Mammary epithelial cell (primary cell): ENCODE results near the gene SPAG17.

Experiments used
- EZH2 ChIP-seq: IDR thresholded peaks from 2 replicates; pipeline ENCODE4 v1.6.1; 2012; ENCODE audit warnings: low read length, inconsistent platforms, borderline replicate concordance
- TF ChIP-seq, protein P1 (sequence below), 2 donors: IDR thresholded peaks in 1 of 2; conservative IDR thresholded peaks in 1 of 2; 2 replicates each; pipeline ENCODE4 v1.5.1; 2011 to 2012; ENCODE audit warnings: inconsistent platforms in 2 of 2, low read length in 2 of 2, mild to moderate bottlenecking in 2 of 2, control low read depth in 1 of 2, low read depth in 1 of 2; ENCODE audit not compliant: insufficient read depth in 1 of 2; ENCODE audit errors: extremely low read depth in 1 of 2

GRCh38 chr1:118159569-118159968, 25.5 kb downstream of the SPAG17 start:
- TF ChIP-seq EZH2: no peak
- TF ChIP-seq, protein P1, sequence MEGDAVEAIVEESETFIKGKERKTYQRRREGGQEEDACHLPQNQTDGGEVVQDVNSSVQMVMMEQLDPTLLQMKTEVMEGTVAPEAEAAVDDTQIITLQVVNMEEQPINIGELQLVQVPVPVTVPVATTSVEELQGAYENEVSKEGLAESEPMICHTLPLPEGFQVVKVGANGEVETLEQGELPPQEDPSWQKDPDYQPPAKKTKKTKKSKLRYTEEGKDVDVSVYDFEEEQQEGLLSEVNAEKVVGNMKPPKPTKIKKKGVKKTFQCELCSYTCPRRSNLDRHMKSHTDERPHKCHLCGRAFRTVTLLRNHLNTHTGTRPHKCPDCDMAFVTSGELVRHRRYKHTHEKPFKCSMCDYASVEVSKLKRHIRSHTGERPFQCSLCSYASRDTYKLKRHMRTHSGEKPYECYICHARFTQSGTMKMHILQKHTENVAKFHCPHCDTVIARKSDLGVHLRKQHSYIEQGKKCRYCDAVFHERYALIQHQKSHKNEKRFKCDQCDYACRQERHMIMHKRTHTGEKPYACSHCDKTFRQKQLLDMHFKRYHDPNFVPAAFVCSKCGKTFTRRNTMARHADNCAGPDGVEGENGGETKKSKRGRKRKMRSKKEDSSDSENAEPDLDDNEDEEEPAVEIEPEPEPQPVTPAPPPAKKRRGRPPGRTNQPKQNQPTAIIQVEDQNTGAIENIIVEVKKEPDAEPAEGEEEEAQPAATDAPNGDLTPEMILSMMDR (conservative IDR thresholded peaks at IDR 0.05 in 1 of 2, IDR thresholded peaks at IDR 0.05 in 1 of 2; ENCODE audit: extremely low read depth in 1 of 2, insufficient read depth in 1 of 2, low read depth in 1 of 2, low read length in 2 of 2): no peak
